Activated CD8-positive, alpha-beta memory T cell treated with anti-CD3 and anti-CD28 coated beads, Interleukin-2, amount 50 U/mL, for 1 hour (primary cell): ENCODE results near the gene TFF3.
"Not testable (repeated sequence)": the region's sequence is repeated elsewhere in the genome, so short reads cannot be mapped to it uniquely, and the experiment has no call there.

Experiments used
- DNase-seq: peaks from one replicate; pipeline ENCODE4 v3.0.0-alpha.2; 2020; ENCODE audit errors: extremely low read depth

TFF3 gene

DNA sequence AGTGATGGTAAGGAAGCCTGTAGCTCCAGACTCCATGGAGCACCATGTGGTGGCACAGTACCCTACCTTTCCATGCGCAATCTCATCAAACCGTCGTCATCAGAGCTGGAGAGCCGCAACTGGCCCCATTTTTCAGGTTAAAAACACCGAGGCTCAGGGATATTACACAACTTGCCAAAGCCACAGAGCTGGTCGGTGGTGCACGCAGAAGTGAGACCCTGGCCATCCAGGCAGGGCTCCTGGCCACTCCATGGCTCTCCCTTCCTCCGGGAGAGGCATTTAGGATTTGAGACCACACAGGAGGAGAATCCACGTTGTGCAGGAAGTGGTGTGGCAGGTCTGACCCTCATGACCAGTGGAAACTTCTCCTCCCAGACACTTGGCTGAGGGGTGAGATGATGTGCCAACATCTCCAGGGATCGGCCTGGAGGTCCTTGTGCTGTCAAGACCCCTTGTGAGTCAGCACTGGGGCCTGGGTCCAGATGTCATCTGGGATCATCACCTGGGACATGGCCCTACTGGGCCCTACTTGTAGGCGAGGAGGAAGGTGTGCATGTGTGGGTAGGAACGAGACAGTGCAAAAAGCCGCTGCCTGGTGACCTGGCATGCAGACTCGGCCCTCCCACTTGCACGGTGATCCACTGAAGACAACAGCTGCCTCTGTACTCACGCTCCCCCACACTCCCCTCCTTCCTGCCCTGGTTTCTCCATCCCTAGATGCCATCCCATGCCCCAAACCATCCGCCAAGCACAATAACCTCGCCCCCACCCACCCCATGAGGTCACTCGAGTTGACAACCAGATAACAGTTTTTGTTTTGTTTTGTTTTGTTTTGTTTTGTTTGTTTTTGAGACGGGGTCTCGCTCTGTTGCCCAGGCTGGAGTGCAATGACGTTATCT lies 10.4 kb downstream of the TFF3 start:
- no peak for DNase-seq

DNA sequence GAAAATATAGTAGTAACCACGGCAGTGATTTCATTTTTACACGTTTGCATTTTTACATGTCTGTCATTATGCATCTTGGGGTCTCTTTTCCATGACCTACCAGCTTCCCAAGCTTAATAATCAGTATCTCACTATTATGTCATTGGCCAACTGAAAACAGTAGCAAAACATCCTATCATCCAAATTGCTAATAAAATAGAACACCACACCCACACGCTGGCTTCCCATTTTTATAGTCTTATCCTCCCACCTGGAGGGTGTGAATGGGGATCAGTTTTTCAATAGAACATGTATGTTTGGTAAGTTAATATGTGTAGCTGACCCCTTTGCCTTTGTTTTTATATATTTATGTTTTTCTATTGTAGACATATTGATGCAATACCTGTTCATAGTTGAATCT lies 11.8 kb downstream of the TFF3 start:
- no peak for DNase-seq

DNA sequence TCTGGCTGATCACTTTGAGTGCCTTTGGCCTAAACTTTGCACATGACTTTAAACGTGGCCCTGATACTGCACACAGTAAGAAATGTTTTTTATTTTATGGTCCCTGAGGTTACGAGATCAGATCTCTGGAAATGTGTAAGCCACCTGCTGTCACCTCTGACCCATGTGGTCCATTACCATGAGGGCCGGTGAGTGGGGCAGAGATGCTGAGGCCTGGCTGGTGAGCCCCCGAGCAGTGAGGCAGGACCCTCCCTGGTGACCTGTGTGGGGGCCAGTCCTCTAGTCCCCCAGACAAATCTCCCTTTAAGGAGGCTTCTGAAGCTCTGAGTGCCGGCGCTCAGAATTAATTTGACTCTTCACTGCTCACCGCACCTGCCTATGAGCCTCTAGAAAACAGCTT lies 12.4 kb downstream of the TFF3 start:
- DNase-seq = no peak

DNA sequence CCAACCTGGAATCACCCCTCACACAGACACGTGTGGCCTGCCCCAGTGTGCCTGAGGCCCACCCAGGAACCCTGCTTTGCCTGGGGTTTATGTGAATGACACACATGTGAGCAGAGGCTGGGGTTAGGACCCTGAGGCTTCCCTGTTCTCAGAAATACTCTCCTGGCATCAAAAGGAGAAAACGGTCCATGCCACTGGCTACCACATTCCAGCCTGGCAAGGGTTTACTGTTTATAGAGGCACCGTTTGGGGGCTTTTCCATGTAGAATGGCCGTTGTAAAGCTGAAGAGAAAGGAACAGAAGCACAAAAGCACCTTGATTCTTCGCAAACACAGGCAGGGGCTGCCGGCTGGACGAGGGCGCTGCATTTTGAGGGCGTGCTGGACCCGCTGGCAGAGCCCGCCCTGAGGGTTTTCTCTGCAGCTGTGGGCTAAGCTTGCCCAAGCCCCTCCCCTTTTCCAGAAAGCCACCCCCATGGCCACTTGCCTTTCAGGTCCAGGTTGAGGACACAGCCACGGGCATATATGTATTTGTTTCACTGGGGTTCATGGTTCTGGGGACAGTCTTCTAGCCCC lies 13.0 kb downstream of the TFF3 start:
- DNase-seq = no peak

DNA sequence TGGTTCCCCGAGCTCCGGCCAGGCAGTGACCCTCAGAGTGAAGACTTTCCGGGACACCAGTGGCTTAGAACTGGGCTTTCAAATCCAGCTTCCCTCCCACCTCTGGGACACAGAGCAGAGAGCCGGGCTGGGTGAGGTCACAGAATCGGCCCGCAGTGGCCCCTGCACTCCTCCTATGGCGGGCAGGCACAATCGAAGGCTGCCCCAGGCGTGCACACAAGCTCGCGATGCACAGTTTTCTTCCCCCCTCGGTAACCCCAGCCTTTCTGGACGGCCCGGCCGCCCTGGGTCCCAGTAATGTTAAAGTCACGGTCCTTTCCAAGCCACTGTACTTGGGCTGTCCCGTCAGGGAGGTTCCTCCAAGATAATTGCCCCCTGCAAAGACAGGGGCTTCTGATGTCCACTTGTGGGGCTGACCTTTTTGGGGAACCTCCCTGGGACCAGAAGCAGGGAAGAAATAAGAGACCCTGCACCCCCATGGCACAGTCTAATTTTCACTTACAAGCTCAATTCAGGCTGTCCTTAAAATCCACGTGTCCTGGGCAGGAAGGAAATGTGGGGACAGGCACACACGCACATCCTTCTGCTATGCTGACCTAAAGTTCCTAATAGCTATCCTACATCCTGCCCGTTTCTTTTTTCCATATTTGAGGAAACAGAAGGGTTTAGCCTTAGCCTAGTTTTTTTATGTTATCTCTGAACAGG lies 13.7 kb downstream of the TFF3 start:
- no peak for DNase-seq

DNA sequence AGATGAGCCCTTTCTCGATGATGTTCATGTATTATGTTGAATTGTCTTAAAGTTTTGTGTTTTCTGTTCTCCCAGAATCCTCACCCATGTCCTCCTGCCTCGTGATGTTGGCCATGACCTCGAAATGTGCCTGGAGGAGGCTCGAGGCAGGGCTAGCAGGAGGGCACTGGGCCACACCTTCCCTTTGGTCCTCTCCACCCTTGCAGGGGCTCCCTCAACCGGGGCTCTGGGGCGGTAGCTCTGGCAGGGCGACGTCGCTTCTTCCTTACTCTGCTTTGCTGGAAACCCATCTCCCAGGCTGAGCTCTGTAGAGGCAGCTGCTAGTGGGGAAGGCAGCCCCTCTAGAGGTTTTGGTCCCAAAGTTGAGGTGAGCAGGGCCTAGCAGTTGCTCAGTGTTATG lies 14.3 kb downstream of the TFF3 start:
- no peak for DNase-seq

DNA sequence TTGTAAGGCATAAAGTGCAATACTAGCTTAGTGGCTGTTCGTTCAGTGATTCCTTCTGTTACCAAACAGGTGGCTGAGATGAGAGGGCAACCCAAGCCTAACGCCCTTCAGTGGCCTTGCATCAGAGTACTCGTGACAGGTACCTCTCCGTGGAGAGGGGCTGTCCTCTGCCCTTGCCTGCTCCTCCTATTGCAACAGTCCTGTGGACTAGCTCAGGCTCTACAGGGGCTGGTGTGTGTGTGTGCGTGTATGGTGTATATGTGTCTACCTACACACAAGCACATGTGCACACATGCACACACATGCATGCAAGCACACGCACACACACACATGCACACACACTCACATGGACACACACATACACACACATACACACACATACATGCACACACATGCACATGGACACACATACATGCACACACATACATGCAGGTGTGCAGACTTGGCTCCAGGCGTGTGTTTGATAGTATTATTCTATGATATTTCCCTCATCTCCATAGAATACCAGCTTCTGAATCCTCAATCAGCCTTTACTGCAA lies 15.1 kb downstream of the TFF3 start:
- DNase-seq = no peak

DNA sequence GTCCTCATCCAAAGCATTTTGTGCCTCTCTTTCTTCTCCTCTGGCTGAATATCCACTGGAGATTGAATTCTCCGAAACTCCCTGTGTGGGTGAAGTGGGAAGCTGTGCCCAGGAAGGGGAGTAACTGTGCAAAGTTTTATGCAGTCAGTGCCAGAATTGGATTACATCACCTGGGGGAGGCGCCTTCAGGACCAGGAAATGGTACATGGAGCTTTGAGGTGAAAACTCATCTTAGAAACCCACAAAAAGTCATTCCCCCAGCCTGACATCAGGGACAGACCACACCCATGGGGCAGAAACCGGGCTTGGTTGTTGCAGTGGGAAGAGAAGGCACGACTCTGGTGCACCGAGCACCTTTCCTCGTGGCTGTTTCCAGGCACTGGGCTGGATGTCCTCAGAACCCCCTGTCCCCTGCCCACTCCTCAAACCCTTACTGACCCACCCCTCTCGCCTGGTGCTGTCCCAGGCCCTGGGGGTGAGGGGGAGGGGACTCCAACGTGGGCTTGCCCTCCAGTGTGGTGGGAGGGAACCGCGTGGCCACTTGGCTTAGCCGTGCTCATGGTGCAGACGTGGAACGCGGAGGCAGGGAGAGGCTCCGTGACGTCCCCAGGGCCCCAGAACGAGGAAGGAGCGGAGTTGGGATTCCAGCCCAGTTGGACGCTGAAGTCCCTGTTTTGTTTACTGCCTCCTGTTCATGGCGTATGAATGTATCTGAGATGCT lies 15.7 kb downstream of the TFF3 start:
- no peak for DNase-seq

DNA sequence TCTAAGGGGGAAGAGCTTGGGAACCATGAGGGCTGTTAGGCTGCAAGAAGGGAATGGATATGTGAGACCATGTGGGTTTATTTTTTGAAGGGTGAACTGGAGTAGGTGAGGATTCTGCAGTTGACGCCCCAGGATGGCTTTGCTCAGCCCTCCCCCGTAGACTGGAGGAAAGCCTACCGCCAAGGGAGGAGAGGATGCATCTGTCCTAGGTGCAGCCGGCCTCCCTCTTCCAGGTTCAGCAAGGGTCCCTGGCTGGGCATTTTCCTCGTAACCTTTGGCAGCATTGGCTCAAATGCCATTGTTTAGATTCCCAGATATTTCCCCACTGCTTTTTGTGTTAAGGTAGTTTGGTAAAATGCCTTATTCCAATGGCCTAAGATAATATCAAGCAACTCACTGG lies 16.6 kb downstream of the TFF3 start:
- no peak for DNase-seq

DNA sequence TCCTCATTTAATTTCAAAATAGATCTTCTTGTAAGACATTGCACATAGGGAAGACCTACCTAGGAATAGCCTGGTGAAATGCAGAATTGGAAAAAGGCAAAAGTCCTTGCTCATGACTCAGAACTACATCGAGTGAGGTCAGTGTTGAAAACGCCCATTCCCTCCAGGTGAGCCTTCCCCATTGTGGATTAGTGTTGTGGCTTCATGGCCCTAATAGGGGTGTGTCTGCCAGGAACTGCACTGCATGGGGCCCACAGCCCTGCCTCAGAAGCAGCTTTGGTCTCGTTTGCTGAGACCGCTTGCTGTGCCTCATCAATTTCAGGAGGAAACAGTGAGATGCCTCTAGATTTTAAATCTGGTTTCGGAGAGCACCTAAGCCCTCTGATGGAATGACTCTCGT lies 17.0 kb downstream of the TFF3 start:
- DNase-seq = no peak

DNA sequence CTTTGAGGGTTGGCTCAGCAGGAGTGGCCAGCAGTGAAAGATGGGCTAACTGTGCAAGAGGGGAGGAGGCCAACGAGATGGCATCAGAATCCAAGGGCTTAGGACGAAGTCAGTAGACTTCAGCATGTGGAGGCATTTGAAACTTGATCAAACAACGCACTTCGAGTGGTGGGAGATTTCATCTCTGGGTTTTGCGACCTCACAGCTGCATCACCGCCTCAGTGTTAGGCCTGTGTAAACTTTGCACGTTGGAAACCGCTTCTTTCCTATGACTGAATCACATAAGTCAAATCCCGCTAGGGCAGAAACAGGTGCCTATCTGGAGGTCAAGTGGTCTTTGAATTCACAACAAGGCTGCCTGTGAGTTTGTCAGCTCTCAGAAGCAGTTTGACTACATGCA lies 17.8 kb downstream of the TFF3 start:
- no peak for DNase-seq

DNA sequence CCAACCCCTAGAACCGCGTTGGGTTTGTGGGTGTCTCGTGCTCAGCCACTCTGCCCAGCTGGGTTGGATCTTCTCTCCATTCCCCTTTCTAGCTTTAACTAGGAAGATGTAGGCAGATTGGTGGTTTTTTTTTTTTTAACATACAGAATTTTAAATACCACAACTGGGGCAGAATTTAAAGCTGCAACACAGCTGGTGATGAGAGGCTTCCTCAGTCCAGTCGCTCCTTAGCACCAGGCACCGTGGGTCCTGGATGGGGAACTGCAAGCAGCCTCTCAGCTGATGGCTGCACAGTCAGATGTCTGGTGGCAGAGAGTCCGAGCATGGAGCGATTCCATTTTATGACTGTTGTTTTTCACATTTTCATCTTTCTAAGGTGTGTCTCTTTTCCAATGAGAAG lies 18.7 kb downstream of the TFF3 start:
- no peak for DNase-seq

DNA sequence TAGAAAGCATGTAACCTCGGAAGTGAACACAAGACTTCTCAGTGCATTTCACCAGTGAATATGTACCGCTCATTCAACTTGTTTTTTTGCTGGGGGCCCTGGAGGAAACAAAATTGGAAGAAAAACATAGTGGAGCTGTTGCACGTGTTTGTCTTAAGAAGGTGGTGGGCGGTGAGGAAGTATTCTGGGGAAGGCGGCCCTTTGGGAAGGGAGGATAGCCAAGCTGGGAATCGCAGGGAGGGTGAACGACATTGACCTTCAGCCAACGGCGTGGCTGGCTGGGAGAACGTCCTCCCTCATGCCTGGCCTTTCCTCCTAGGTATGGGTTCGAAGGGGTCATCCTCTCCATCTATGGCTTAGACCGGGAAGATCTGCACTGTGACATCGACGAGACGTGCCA lies 19.4 kb downstream of the TFF3 start:
- DNase-seq = no peak

DNA sequence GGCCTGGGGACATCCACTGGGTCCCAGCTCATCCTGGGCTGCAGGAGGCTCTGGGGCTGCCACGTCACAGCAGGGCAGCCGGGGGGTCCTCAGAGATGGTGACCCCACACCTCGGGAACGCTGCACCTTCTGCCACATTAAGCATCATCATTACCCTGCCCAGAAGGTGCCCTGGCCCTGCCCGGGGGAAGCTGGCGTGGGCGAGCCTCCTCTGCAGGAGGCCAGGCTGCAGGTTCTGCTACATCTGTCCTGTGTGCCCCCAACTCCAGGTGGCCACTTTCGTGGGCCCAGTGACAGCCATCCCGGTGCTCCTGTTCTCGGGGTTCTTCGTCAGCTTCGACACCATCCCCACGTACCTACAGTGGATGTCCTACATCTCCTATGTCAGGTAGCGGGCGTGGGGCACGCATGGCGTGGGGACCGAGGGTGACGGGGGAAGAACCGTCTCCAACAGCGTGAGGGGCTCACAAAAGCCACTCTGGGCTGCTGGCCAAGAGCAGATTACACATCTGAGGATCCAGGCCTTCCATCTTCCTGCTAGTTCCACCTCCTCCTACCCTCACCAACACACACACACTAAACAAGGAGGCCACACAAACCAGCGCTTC lies 20.8 kb downstream of the TFF3 start:
- DNase-seq = no peak

DNA sequence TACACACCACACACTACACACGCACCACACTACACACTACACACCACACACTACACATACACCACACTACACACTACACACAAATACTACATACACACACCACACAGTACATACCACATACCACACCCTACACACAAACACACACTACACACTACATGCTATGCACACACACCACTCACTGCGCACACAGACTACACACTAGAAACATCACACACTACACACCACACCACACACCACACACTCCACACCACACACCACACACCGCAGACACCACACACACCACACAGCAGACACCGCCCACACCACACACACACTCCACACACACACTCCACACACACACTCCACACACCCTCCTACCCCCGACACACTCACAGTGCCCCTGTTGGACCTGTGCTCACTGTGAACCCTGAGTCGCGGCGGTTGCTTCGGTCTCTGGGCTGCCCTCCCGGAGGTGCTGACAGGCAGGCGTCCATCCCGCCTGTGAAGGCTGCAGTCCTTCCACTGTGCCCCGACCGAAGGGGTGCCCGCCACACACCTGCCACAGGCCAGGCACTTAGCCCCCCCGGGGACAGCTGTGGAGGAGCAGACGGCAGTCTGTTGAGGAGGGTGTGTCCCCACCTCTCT lies 21.4 kb downstream of the TFF3 start:
- no peak for DNase-seq

DNA sequence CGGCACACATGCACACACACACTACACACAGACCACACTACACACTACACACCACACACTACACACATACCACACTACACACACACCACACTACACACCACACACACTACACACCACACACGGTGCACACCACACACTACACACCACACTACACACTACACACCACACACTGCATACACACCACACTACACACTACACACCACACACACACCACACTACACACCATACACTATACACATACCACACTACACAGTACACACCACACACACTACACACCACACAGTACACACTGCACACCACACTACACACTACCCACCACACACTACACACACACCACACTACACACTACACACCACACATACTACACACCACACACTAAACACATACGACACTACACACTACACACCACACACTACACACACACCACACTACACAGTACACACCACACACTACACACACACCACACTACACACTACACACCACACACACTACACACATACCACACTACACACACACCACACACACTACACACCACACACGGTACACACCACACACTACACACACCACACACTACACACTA lies 22.6 kb downstream of the TFF3 start:
- not testable (repeated sequence) for DNase-seq

DNA sequence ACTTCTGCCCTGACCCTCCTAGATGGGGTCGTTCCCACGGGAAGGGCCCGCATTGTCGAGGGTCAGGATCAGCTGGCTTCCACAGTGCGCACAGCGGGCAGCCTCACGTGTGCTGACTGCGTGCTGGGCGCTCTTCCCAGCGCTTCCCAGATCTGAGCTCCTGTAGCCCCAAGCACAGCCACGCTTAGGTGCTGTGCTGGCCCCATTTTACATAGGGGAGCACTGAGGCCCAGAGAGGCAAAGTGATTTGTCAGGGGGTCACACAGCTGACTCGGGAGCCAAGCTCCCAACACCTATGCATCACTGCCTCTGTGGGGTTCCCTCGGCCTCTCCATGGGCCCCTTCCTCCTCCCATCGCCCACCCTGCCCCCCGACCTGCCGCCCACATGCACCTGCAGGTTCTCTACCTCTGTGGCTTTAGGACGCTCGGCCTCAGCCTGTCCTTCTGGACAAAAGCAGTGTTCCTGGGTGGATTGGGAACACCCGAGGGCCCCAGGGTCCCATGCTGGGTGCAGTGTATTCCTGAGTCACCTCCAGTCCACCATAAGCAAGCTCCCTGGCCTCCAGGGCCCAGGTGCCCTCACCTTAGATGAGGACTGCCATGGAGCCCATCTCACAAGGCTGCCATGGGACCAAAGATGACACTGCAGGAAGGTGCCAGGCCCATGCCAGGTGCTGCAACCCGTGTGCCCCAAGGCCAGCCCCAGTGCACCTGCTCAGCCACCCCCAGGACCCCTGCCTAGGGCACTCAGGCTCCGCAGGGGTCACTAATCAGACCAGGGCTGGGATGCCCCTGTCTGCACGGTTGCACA lies 23.3 kb downstream of the TFF3 start:
- no peak for DNase-seq

DNA sequence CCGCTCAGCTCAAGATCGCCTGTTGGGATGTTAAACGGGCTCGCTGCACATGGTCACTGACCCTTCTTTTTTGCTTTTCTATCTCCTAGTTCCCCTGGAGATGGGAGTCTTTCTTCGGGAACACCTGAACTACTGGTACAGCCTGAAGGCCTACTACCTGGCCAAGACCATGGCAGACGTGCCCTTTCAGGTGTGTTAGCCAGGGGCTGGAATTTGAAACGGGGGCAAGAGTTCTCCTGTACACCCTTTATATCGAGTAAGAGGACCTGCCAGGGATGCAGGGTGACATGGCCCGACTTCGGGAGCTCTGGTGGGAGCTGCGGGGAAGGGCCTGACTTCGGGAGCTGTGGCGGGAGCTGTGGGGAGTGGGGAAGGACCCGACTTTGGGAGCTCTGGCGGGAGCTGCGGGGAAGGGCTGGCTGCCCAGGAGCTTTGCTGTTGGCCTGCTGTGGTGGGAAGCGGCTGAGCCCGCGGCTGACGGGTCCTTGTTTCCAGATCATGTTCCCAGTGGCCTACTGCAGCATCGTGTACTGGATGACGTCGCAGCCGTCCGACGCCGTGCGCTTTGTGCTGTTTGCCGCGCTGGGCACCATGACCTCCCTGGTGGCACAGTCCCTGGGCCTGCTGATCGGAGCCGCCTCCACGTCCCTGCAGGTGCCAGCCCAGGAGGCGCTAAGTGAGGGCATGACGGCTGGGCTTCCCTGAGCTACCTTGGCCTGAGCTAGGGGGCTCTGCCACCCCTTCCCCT lies 24.0 kb downstream of the TFF3 start:
- no peak for DNase-seq

DNA sequence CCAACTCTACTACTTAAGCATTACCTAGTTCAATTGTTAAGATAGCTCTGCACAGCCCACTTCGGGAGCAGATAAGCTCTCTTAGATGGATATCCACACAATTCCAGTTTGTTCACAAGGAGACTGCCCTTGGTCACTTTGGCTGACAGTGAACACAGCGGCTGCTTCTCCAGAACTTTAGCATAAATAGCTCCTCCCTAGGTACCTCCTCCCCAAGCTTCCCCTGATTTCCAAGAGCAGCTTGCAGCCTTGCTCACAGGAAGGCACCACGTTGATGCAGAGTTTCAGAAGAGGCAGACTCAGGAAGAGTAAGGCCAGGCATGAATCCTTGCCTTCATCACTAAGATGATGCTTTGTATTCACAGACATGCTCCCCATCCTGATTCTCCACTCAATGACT lies 24.7 kb downstream of the TFF3 start:
- no peak for DNase-seq
